GM12801 (cell line): ENCODE results near the gene TRIM8.

Experiments
- TF ChIP-seq, protein P1 (sequence below): IDR thresholded peaks from one replicate; pipeline ENCODE4 v1.5.1; 2011; ENCODE audit warnings: control low read depth; ENCODE audit not compliant: insufficient read length; ENCODE audit errors: extremely low read depth

TRIM8 gene

DNA sequence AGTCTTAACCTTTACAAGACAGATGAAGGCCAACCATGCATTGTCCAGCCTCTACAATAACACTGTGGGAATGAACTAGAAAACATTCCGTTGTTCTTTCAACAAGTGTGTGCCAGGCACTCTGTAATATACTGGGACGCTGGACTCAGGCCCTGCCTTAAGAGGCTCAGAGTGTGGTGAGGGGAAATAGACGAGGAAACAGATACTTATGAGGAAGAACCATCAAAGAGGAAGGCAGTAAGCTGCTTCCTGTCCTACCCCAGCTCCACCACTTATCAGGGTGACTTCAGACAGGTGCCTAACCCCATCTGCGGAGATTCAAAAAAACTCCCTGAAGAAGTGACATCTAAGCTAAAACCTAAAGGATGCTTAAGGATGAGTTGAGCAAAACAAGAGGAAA lies 8.9 kb upstream of the TRIM8 start:
- TF ChIP-seq, protein P1, sequence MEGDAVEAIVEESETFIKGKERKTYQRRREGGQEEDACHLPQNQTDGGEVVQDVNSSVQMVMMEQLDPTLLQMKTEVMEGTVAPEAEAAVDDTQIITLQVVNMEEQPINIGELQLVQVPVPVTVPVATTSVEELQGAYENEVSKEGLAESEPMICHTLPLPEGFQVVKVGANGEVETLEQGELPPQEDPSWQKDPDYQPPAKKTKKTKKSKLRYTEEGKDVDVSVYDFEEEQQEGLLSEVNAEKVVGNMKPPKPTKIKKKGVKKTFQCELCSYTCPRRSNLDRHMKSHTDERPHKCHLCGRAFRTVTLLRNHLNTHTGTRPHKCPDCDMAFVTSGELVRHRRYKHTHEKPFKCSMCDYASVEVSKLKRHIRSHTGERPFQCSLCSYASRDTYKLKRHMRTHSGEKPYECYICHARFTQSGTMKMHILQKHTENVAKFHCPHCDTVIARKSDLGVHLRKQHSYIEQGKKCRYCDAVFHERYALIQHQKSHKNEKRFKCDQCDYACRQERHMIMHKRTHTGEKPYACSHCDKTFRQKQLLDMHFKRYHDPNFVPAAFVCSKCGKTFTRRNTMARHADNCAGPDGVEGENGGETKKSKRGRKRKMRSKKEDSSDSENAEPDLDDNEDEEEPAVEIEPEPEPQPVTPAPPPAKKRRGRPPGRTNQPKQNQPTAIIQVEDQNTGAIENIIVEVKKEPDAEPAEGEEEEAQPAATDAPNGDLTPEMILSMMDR, result no peak

DNA sequence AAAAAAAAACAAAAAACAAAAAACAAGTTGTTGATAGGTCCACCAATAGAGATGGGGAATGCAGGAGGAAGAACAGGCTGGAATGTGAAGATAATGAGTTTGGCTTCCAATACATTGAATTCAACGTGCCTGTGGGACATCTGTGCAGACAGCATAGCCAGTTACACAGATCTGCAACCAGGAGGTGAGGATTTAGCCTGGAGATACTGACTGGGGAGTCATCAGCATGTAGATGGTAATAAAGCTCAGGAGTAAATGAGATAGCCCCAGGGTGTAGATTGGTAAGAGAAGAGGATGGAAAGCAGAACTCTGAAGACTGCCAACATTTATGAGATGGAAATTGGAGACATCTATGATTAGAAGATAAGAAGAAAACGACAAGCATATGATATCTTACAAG lies 4.7 kb upstream of the TRIM8 start:
- TF ChIP-seq, protein P1, result no peak

DNA sequence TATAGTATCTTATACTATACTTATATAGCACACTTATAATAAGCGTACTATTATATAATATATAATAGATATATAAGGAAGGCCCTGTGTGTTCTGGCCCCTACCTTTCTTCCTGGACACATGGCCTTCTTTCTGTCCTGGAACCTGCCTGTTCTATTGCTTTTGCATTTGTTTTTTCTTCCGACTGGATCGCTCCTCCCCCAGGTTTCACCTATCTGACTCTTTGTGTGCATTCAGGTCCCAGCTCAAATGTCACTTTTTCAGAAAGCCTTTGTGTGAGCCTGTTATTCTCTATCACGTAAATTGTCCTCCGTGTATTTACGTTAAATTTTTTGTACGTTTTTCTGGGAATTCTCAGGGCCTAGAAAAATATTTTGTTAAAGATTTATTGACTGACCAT lies 2.9 kb upstream of the TRIM8 start:
- TF ChIP-seq, protein P1, result no peak

DNA sequence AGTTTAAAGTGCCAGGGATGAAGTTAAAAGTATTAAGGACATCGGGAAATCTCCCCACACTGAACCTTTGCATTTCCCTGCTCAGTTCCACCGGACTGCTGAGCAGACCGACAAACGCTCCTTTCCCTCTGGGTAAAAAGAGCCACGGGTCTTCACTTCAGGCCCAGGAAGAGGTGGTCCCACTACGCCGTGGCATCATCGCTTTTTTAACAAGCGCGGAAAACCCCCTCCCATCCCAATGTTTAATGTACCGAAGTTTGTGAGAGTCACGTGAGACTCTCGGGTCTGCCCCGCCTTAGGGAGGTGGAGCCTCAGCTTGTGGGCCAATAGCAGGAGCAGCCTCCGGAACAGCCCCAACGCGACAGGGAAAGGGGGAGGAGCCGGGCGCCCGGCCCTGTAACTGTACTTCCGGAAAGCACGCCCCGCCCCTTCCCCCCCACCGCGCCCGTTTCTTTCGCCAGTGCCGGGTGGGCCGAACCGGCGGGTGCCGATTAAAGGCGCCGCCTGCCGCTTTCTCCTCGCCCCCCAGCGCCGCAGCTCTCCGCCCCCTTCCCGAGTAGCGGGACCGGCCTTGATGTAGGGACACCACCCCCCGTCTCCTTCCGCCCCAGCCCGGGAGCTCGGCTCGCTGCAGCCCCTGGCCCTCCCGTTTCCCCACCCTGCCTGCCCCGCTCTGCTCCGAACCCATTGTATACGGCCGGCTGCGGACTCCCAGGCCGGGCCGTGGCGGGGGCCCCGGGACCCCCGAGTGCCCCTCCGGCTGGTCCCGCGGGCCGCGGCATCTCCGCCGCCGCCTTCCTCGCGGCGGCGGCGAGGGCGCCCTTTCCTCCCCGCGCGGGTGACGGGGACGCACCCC lies 2.2 kb upstream of the TRIM8 start:
- TF ChIP-seq, protein P1, result no peak

DNA sequence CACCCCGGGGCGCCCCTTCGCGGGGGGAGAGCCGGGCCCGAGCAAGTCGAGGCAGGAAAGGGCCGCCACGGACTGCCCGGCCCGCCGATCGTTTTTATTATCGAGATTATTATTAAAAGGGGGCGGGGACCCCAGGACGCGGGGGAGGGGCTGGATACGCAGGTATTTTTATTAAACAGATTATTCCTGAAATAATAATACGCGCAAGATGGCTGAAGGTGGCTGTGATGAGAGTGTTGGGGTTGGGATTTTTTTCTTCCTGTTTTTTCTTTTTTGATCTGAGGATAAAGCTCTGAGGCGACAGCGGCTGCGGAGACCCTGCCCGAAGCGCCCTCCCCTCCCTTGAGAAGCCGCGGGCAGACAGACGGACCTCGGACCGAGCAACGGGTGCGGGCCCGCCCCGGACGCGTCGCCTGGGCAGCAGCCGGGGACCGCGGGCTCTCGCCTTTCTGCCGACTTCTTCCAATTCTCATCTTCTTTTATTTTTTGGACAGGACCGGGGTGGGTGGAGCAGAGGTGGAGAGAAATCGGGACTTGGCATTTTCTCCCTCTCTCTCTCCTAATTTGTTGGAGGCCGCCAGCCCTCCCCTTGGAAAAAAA lies 1.4 kb upstream of the TRIM8 start:
- TF ChIP-seq, protein P1, result no peak

DNA sequence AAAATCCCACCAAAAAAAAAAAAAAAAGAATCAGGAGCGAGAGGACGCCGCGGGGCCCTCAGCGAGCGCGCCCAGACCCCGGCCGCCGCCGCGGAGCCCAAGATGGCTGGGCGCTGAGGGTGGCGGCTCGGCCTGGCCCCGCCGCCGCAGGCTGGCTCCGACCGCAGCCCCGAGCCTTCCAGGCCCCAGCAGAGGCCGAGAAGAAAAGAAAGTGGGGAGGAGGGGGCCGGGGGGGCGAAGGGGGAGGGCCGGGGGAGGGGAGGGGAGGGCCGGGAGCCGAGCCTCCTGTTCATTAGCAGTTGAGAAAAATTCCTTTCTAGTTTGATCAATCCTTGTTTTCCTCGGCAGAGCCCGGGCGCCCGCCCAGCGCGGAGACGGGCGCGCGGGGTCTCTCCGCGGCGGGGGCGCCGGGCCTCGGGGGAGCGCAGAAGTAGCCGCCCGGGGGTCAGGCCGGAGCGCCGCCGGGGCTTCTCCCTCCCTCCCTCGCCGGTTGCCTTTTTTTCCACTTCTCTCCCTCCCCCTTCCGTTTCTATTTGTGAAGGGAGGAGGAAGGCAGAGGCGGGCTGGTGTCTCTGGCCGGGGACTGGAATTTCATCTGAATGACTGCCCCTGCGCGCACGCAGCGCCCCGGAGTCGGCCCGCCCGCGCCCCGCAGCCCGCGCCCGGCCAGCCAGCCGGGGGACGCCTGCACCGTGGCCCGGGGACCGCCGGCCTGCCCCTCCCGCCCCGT lies 778 bp upstream of the TRIM8 start:
- TF ChIP-seq, protein P1, result no peak

DNA sequence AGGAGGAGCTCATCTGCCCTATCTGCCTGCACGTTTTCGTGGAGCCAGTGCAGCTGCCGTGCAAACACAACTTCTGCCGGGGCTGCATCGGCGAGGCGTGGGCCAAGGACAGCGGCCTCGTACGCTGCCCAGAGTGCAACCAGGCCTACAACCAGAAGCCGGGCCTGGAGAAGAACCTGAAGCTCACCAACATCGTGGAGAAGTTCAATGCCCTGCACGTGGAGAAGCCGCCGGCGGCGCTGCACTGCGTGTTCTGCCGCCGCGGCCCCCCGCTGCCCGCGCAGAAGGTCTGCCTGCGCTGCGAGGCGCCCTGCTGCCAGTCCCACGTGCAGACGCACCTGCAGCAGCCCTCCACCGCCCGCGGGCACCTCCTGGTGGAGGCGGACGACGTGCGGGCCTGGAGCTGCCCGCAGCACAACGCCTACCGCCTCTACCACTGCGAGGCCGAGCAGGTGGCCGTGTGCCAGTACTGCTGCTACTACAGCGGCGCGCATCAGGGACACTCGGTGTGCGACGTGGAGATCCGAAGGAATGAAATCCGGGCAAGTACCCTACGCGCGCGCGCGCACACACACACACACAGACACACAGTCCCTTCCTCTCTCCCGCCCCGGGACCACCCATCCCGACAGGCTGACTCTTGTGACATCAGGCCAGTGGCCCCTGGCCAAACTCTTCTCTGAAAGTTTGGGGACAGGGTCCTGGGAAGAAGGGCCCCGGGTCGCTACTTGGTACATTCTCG lies 538 bp downstream of the TRIM8 start:
- TF ChIP-seq, protein P1, result no peak
